Measurements from ENCODE around the gene PLCH1. TPM values are rescaled to one million over a fixed set of nuclear protein-coding genes. Genes with fewer than 3 reads are reported as not detected.
"Not testable (repeated sequence)": the region's sequence is repeated elsewhere in the genome, so short reads cannot be mapped to it uniquely, and the experiment has no call there.

Gene PLCH1
- total RNA-seq, 6 experiments from 2014 or later: 0.07 to 0.25 (median 0.17) TPM

DNA sequence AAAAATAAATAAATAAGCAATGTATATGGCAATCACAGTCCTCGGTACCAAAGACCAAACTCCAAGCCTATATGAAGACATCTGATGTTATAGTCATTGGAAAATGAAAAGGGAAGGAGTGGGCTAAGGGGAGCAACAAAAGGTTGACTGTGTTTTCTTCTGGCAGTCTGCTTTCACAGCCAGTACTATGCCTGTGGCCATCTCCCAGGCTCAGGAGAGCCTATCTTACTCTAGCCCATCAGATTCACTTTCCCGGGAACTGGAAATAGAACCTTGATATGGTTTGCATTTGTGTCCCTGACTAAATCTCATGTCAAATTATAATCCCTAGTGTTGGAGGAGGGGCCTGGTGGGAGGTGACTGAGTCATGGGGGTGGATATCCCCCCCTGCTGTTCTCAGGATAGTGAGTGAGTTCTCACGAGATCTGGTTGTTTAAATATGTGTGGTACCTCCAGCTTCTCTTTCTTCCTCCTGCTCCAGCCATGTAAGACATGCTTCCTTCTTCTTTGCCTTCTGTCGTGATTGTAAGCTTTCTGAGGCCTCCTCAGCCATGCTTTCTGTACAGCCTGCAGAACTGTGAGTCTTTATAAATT lies 105.3 kb downstream of the PLCH1 start:
- 66% methylated on average over 3 of the region's 4 CpGs for WGBS (ENCODE audit: insufficient coverage, low coverage, low lambda C conversion rate, missing lambda C conversion rate)
- H3K9me3 ChIP-seq: no peaks in the 10 kb centered on the region
- TF ChIP-seq, protein P1, sequence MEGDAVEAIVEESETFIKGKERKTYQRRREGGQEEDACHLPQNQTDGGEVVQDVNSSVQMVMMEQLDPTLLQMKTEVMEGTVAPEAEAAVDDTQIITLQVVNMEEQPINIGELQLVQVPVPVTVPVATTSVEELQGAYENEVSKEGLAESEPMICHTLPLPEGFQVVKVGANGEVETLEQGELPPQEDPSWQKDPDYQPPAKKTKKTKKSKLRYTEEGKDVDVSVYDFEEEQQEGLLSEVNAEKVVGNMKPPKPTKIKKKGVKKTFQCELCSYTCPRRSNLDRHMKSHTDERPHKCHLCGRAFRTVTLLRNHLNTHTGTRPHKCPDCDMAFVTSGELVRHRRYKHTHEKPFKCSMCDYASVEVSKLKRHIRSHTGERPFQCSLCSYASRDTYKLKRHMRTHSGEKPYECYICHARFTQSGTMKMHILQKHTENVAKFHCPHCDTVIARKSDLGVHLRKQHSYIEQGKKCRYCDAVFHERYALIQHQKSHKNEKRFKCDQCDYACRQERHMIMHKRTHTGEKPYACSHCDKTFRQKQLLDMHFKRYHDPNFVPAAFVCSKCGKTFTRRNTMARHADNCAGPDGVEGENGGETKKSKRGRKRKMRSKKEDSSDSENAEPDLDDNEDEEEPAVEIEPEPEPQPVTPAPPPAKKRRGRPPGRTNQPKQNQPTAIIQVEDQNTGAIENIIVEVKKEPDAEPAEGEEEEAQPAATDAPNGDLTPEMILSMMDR (IDR thresholded peaks at IDR 0.05): no peak
- no peak for TF ChIP-seq POLR2A (IDR thresholded peaks at IDR 0.05)
- H3K36me3 ChIP-seq: no peaks in the 10 kb centered on the region
- no peak for DNase-seq
- intact Hi-C loops (cut with DNase I): no loop called here
- no peak overlapping the region for H3K27ac ChIP-seq
- no peaks in the 10 kb centered on the region for H3K27me3 ChIP-seq
- no peaks in the 10 kb centered on the region for H3K4me1 ChIP-seq
- H3K4me3 ChIP-seq: no peak overlapping the region
- ATAC-seq: no peak

DNA sequence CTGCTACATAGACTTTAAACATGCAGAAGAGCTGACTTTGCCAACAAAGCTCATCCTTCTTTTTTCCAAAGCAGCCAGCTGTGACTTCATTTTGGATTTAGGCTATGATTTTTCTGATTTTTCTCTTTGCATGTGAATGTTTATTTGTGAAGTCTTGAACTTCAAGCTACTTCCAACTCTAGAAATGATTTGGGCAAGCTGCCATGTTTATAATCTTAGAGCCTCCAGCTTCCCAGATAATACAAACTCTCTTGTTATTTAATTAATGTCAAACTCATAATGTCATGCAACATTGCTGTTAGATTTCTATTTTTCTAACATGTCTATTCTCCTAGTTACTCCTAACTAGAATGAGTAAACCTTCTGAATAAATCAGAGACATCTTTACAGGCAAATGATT lies 106.4 kb downstream of the PLCH1 start:
- H3K27ac ChIP-seq; intact Hi-C loops (cut with DNase I); H3K36me3 ChIP-seq; H3K4me3 ChIP-seq; H3K4me1 ChIP-seq; ATAC-seq; DNase-seq; H3K27me3 ChIP-seq; H3K9me3 ChIP-seq: not testable (repeated sequence)

DNA sequence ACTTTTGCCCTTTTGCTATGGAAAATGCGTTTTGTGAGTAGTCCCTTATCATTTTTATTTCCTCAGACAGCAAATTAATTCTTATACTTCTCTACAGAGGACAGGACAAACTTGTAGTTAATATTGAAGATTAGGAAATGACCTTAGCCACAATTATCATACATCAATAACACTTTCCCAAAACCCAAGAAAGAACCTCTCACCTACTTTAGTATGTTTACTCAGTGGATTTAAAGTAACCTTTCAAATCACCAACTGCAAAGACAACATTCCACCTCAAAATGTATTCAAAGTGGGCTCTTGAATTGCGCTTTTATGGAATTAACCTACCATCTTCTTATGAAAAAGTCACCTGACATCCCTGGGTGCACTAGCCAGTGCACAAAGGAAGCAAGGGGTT lies 107.3 kb downstream of the PLCH1 start:
- intact Hi-C loops (cut with DNase I): no loop called here
- WGBS (ENCODE audit: insufficient coverage, low coverage, low lambda C conversion rate, missing lambda C conversion rate): 30% methylated on average over 1 of the region's 2 CpGs

DNA sequence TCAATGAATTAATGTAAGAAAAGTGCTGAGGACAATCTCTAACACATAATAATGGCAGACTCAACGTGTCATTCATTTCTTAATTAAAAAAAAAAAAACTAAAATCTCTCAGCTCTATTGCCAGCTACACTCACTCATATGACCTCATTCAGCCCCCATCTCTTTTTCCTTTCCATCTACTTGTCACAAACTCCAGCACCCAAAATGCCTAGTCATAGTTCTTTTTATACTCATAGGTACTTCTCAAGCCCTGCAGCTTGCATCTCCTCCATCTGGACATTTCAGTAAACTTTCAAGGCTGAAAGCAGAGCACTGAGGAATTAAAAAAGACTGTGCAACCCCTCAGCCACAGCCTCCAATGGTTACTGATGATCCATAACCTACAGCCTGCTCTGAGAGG lies 109.8 kb downstream of the PLCH1 start:
- WGBS (ENCODE audit: insufficient coverage, low coverage, low lambda C conversion rate, missing lambda C conversion rate): 83% methylated on average over 1 of the region's 1 CpG
- H3K4me3 ChIP-seq: no peak overlapping the region
- H3K27ac ChIP-seq: no peak overlapping the region
- no peak for ATAC-seq
- no peaks in the 10 kb centered on the region for H3K27me3 ChIP-seq
- TF ChIP-seq POLR2A (IDR thresholded peaks at IDR 0.05): no peak
- TF ChIP-seq, protein P1 (IDR thresholded peaks at IDR 0.05): no peak
- H3K9me3 ChIP-seq: no peaks in the 10 kb centered on the region
- H3K36me3 ChIP-seq: no peaks in the 10 kb centered on the region
- intact Hi-C loops (cut with DNase I): no loop called here
- no peak for DNase-seq
- H3K4me1 ChIP-seq: no peaks in the 10 kb centered on the region

More for the DNA sequence above, 107.3 kb downstream of the PLCH1 start:
- TF ChIP-seq, protein P1 (IDR thresholded peaks at IDR 0.05): no peak
- TF ChIP-seq POLR2A (IDR thresholded peaks at IDR 0.05): no peak
- Histone ChIP-seq H3K9me3 (no peaks in the 10 kb centered on the region), H3K27me3 (no peaks in the 10 kb centered on the region), H3K36me3 (no peaks in the 10 kb centered on the region), H3K4me3 (no peak overlapping the region), H3K4me1 (no peaks in the 10 kb centered on the region), H3K27ac (no peak overlapping the region)
- ATAC-seq (no peak), DNase-seq (no peak)

DNA sequence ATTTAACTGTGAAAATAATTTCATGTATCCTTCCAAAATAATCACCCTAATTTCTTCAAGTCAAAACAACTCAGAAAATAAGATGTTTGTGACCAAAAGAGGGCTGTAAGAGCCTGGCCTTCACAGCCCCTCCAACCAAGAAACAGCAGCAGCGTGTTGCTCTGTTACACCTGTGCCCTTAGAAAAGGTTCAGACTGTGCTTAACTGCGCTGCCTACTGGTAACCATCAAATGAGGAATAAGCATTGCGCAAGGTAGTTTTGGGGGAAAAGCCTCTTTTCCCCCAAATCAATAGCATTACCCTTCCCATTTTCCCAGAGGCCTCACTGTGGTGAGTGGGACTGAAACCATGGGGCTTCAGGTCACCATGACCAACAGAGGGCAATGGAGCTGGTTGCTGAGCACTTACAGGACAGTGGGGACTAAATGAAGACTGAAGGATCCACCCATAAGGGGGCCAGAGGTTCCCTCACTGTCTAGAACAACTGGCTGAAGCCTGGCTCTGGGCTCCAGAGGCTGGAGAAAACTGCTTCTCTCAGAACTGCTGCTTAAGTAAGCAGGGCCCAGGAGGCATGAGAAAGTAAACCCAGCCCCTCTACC lies 110.7 kb downstream of the PLCH1 start:
- TF ChIP-seq, protein P1 (IDR thresholded peaks at IDR 0.05): no peak
- TF ChIP-seq POLR2A (IDR thresholded peaks at IDR 0.05): no peak
- WGBS (ENCODE audit: insufficient coverage, low coverage, low lambda C conversion rate, missing lambda C conversion rate): 100% methylated on average over 2 of the region's 3 CpGs

More for the DNA sequence above, 110.7 kb downstream of the PLCH1 start:
- no peak for DNase-seq
- Histone ChIP-seq H3K4me1 (no peaks in the 10 kb centered on the region), H3K36me3 (no peaks in the 10 kb centered on the region), H3K9me3 (no peaks in the 10 kb centered on the region), H3K27ac (no peak overlapping the region), H3K27me3 (no peaks in the 10 kb centered on the region), H3K4me3 (no peak overlapping the region)
- intact Hi-C loops (cut with DNase I): no loop called here
- ATAC-seq: no peak

Data from right lobe of liver (tissue), 6 donors.